Stomach (tissue), 9 donors: Measurements from ENCODE around the gene RELL2. TPM values are rescaled to one million over a fixed set of nuclear protein-coding genes. Genes with fewer than 3 reads are reported as not detected.
A peak's percentile ranks its signal among the peaks of the same experiment; 100 is the strongest.

Experiments
- DNase-seq, 2 donors: peaks; one replicate each; pipeline versions ENCODE4 v3.0.0 to v3.0.0-alpha.2; 2013 to 2019
- H3K27ac ChIP-seq, 5 donors: fragments of 200-600 bp in 4 of 5; sonication (generic) in 4 of 5; one replicate each; pipeline ENCODE4 v1.5.1; 2013 to 2019; ENCODE audit warnings: mild to moderate bottlenecking in 1 of 5, moderate library complexity in 1 of 5
- H3K27me3 ChIP-seq, 3 donors: fragments of 200-600 bp; sonication (generic); one replicate each; pipeline ENCODE4 v1.5.1; 2017 to 2019; ENCODE audit warnings: mixed run types in 1 of 3
- H3K36me3 ChIP-seq, 4 donors: fragments of 200-600 bp; sonication (generic); 1 replicate in 3 of 4; 2 replicates in 1 of 4; pipeline ENCODE4 v1.5.1; 2016 to 2019
- H3K4me1 ChIP-seq, 4 donors: fragments of 200-600 bp; sonication (generic); one replicate each; pipeline ENCODE4 v1.5.1; 2016 to 2019
- H3K4me3 ChIP-seq, 4 donors: fragments of 200-600 bp; sonication (generic) in 3 of 4; one replicate each; pipeline ENCODE4 v1.5.1; 2016 to 2019; ENCODE audit warnings: mild to moderate bottlenecking in 1 of 4
- H3K9me3 ChIP-seq, 4 donors: fragments of 200-600 bp; sonication (generic); one replicate each; pipeline ENCODE4 v1.5.1; 2016 to 2019
- EP300 ChIP-seq: sonication (generic); formaldehyde crosslinking; IDR thresholded peaks from one replicate; pipeline ENCODE4 v1.6.1; 2017; ENCODE audit warnings: antibody characterized with exemption
- POLR2A ChIP-seq, 4 donors: fragments of 450-650 bp; IDR thresholded peaks; one replicate each; pipeline ENCODE4 v1.6.1; 2016; ENCODE audit warnings: antibody characterized with exemption in 4 of 4, control low read depth in 2 of 4, mild to moderate bottlenecking in 1 of 4, moderate library complexity in 1 of 4
- POLR2AphosphoS5 ChIP-seq, 3 donors: sonication (generic); formaldehyde crosslinking; IDR thresholded peaks; one replicate each; pipeline ENCODE4 v1.6.1; 2016; ENCODE audit warnings: antibody characterized with exemption in 3 of 3
- WGBS, 5 donors: extraction: QIAGEN DNeasy Blood & Tissue Kit in 3 of 5; methylation state at CpG; one replicate each; pipeline versions ENCODE4 v1.1.5 to v1.1.7; 2013 to 2018; 5-methylcytosine and 5-hydroxymethylcytosine counted together
- intact Hi-C: fragments of 100-400 bp; cut with DNase I; formaldehyde crosslinking; loops from one replicate; pipeline ENCODE4 v1.15.1; 2023; ENCODE audit warnings: low total_unique reads
- polyA plus RNA-seq, 3 donors: library from polyadenylated mRNA; stranded (reverse); fragments of 200-250 nt; gene quantifications; one replicate each; pipeline ENCODE4 v1.2.3, GENCODE V29; 2013
- total RNA-seq, 5 donors: library from RNA; depleted of rRNA; stranded (reverse); fragments of >200 nt; gene quantifications; one replicate each; pipeline versions ENCODE4 v1.1.0 to v1.2.3, GENCODE V29; 2014 to 2016
- TF ChIP-seq, protein P1 (sequence below), 7 experiments: fragments of 450-650 bp in 4 of 7; fragments of 200-600 bp in 3 of 7; sonication (generic) in 3 of 7; IDR thresholded peaks; one replicate each; pipeline ENCODE4 v1.5.1; 2016 to 2019; ENCODE audit warnings: antibody characterized with exemption in 7 of 7, control low read depth in 2 of 7, mild to moderate bottlenecking in 1 of 7
- donor health status: healthy with polysubstance abuse.
- donor health status: Bipolar disorder and iron deficiency.
- donor health status: healthy.

Gene RELL2
- total and polyA plus RNA-seq, 8 donors: 0.45 to 4.9 (median 1.2) TPM; not detected in 1

DNA sequence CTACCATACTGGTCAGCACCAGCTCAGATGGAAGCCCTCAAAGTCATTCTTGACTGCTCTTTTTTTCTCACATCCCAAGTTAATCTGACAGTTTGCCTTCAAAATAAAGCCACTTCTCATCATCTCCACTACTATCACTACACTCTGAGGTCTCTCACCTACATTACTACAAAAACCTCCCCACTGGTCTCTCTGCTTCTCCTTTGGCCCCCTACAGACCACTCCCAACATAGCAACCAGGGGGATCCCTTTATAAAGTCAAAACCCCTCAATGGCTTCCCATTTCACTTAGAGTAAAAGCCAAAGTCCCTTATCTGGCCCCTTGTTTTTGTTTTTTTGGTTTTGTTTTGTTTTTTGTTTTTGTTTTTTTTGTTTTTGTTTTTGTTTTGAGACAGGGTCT, 40.6 kb downstream of the RELL2 start:
- Histone ChIP-seq H3K4me1 (peaks cover 19 to 30% (median 24%) of the 10 kb centered on the region in 4 donors), H3K27ac (no peak overlapping the region), H3K9me3 (no peaks in the 10 kb centered on the region), H3K27me3 (no peaks in the 10 kb centered on the region), H3K36me3 (peaks cover 0 to 14% (median 5%) of the 10 kb centered on the region in 4 donors), H3K4me3 (no peak overlapping the region)
- TF ChIP-seq POLR2A (IDR thresholded peaks at IDR 0.05): no peak
- no peak for TF ChIP-seq POLR2AphosphoS5 (IDR thresholded peaks at IDR 0.05)
- TF ChIP-seq EP300: no peak
- TF ChIP-seq, protein P1, sequence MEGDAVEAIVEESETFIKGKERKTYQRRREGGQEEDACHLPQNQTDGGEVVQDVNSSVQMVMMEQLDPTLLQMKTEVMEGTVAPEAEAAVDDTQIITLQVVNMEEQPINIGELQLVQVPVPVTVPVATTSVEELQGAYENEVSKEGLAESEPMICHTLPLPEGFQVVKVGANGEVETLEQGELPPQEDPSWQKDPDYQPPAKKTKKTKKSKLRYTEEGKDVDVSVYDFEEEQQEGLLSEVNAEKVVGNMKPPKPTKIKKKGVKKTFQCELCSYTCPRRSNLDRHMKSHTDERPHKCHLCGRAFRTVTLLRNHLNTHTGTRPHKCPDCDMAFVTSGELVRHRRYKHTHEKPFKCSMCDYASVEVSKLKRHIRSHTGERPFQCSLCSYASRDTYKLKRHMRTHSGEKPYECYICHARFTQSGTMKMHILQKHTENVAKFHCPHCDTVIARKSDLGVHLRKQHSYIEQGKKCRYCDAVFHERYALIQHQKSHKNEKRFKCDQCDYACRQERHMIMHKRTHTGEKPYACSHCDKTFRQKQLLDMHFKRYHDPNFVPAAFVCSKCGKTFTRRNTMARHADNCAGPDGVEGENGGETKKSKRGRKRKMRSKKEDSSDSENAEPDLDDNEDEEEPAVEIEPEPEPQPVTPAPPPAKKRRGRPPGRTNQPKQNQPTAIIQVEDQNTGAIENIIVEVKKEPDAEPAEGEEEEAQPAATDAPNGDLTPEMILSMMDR (IDR thresholded peaks at IDR 0.05): no peak
- no peak for DNase-seq
- intact Hi-C loops: no loop called here

DNA sequence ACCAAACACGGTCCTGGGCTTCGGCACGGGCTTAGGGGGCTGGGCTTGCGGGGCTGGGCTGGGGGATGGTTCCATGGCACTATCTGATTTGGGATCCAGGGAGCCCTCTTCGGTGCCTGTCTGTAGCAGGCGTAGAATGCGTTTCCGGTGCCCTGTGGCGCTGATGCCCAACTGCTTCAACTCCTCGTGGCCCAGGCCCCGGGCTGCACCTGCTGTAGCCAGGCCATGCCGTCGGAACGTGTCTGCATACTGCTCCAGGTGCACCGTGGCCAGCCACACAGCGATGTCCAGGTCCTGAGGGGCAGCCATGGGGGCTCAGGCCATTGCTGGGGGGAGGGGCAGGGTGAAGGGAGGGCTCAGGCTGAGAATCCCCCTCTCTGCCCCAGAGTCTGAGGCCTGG, 43.4 kb downstream of the RELL2 start:
- intact Hi-C loops: no loop called here
- H3K36me3 ChIP-seq: peaks cover 0 to 9% (median 0%) of the 10 kb centered on the region in 4 donors
- DNase-seq: no peak
- peak overlapping the region in 2 of 5 donors; percentile 24 to 89 for H3K27ac ChIP-seq
- no peak for TF ChIP-seq EP300
- TF ChIP-seq, protein P1 (IDR thresholded peaks at IDR 0.05): no peak
- TF ChIP-seq POLR2AphosphoS5 (IDR thresholded peaks at IDR 0.05): no peak
- TF ChIP-seq POLR2A (IDR thresholded peaks at IDR 0.05): no peak
- H3K27me3 ChIP-seq: no peaks in the 10 kb centered on the region
- no peaks in the 10 kb centered on the region for H3K9me3 ChIP-seq
- 88 to 100% (median 89%) methylated on average over 1 to 16 of the region's 16 CpGs for WGBS, 5 donors
- H3K4me1 ChIP-seq: peaks cover 23 to 38% (median 31%) of the 10 kb centered on the region in 4 donors
- H3K4me3 ChIP-seq: peak overlapping the region in 3 of 4 donors; percentile 53 to 59 (median 54)

GRCh38 chr5:141680751-141681201, 44.0 kb downstream of the RELL2 start:
- peak overlapping the region; percentile 53 to 59 (median 56) for H3K4me3 ChIP-seq
- peak overlapping the region in 4 of 5 donors; percentile 82 to 89 (median 88) for H3K27ac ChIP-seq
- peak in 1 of 2 donors; percentile 79 for DNase-seq
- no peaks in the 10 kb centered on the region for H3K27me3 ChIP-seq
- TF ChIP-seq, protein P1 (IDR thresholded peaks at IDR 0.05): no peak
- peak in 2 of 3 donors; percentile 23 to 49 for TF ChIP-seq POLR2AphosphoS5 (IDR thresholded peaks at IDR 0.05)
- intact Hi-C loops: no loop called here
- H3K4me1 ChIP-seq: peaks cover 23 to 38% (median 31%) of the 10 kb centered on the region in 4 donors
- peaks cover 0 to 9% (median 0%) of the 10 kb centered on the region in 4 donors for H3K36me3 ChIP-seq
- 34 to 63% (median 38%) methylated on average over 3 to 6 of the region's 6 CpGs for WGBS, 5 donors
- no peaks in the 10 kb centered on the region for H3K9me3 ChIP-seq

- DNase-seq: no peak
- peaks cover 0 to 9% (median 0%) of the 10 kb centered on the region in 4 donors for H3K36me3 ChIP-seq
- WGBS, 5 donors: 23 to 56% (median 46%) methylated on average over 2 of the region's 2 CpGs
- H3K9me3 ChIP-seq: no peaks in the 10 kb centered on the region
- no peak for TF ChIP-seq EP300
- no peak for TF ChIP-seq POLR2A (IDR thresholded peaks at IDR 0.05)
- TF ChIP-seq, protein P1 (IDR thresholded peaks at IDR 0.05): no peak
- TF ChIP-seq POLR2AphosphoS5 (IDR thresholded peaks at IDR 0.05): no peak
- no peaks in the 10 kb centered on the region for H3K27me3 ChIP-seq
- intact Hi-C loops: no loop called here
- H3K4me1 ChIP-seq: peaks cover 23 to 38% (median 31%) of the 10 kb centered on the region in 4 donors
- peak overlapping the region; percentile 53 to 59 (median 56) for H3K4me3 ChIP-seq
- H3K27ac ChIP-seq: peak overlapping the region; percentile 24 to 89 (median 88)
These were observed 44.5 kb downstream of the RELL2 start for GRCh38 chr5:141681295-141681694.
